Esophagus squamous epithelium (tissue), 5 donors: Measurements from ENCODE around the gene DNAJC24. TPM values are rescaled to one million over a fixed set of nuclear protein-coding genes. Genes with fewer than 3 reads are reported as not detected.

ENCODE experiments used
- DNase-seq: peaks from one replicate; lab custom pipeline; 2025; lab: John Stamatoyannopoulos, UW
- H3K27ac ChIP-seq, 4 donors: fragments of 200-600 bp; sonication (generic); one replicate each; pipeline ENCODE4 v1.5.1; 2016 to 2019; ENCODE audit warnings: mild to moderate bottlenecking in 1 of 4
- H3K27me3 ChIP-seq, 4 donors: fragments of 200-600 bp; sonication (generic); 1 replicate in 3 of 4; 2 replicates in 1 of 4; pipeline versions ENCODE4 v1.5.1 to v1.6.0; 2017 to 2021; ENCODE audit warnings: antibody characterized with exemption in 1 of 4
- H3K36me3 ChIP-seq, 3 donors: fragments of 200-600 bp; sonication (generic); one replicate each; pipeline ENCODE4 v1.5.1; 2016 to 2019
- H3K4me1 ChIP-seq, 3 donors: fragments of 200-600 bp; sonication (generic); one replicate each; pipeline ENCODE4 v1.5.1; 2017 to 2019
- H3K4me3 ChIP-seq, 4 donors: fragments of 200-600 bp; sonication (generic); 1 replicate in 3 of 4; 2 replicates in 1 of 4; pipeline ENCODE4 v1.5.1; 2016 to 2019; ENCODE audit warnings: mild to moderate bottlenecking in 2 of 4, moderate library complexity in 1 of 4
- H3K9me3 ChIP-seq, 3 donors: fragments of 200-600 bp; sonication (generic); one replicate each; pipeline ENCODE4 v1.5.1; 2016 to 2019
- CTCF ChIP-seq, 6 experiments: fragments of 450-650 bp in 4 of 6; fragments of 200-600 bp in 2 of 6; sonication (generic) in 2 of 6; IDR thresholded peaks; one replicate each; pipeline ENCODE4 v1.5.1; 2016 to 2019; ENCODE audit warnings: antibody characterized with exemption in 6 of 6, mild to moderate bottlenecking in 4 of 6, moderate library complexity in 4 of 6
- POLR2A ChIP-seq, 4 donors: fragments of 450-650 bp; IDR thresholded peaks; one replicate each; pipeline ENCODE4 v1.6.1; 2017; ENCODE audit warnings: antibody characterized with exemption in 4 of 4, mild to moderate bottlenecking in 4 of 4, moderate library complexity in 3 of 4
- WGBS, 2 donors: methylation state at CpG; one replicate each; pipeline ENCODE4 v1.1.5; 2018; 5-methylcytosine and 5-hydroxymethylcytosine counted together
- intact Hi-C: fragments of 100-400 bp; cut with DNase I; formaldehyde crosslinking; loops from one replicate; pipeline ENCODE4 v1.15.0; 2022
- total RNA-seq, 4 donors: library from RNA; depleted of rRNA; stranded (reverse); fragments of >200 nt; gene quantifications; one replicate each; pipeline ENCODE4 v1.1.0, GENCODE V29; 2016
- donor health status: DM: yes; HTN: yes; CAD: no.

DNAJC24 gene
- total RNA-seq, 4 donors from 2014 or later = 4.3 to 15.6 (median 8.6) TPM

GRCh38 chr11:31433851-31434250 is 64.2 kb downstream of the DNAJC24 start:
- no peaks in the 10 kb centered on the region for H3K4me1 ChIP-seq

GRCh38 chr11:31437742-31438435 is 68.2 kb downstream of the DNAJC24 start:
- H3K4me3 ChIP-seq = no peak overlapping the region
- no peaks in the 10 kb centered on the region for H3K36me3 ChIP-seq
- H3K27ac ChIP-seq = no peak overlapping the region
- H3K4me1 ChIP-seq = no peaks in the 10 kb centered on the region
- no peak for DNase-seq
- 78 to 84% methylated on average over 2 of the region's 2 CpGs for WGBS, 2 donors
- intact Hi-C loops = no loop called here
- no peaks in the 10 kb centered on the region for H3K9me3 ChIP-seq
- no peaks in the 10 kb centered on the region for H3K27me3 ChIP-seq
- TF ChIP-seq POLR2A (IDR thresholded peaks at IDR 0.05) = no peak
- TF ChIP-seq CTCF (IDR thresholded peaks at IDR 0.05) = no peak

More at GRCh38 chr11:31433851-31434250, 64.2 kb downstream of the DNAJC24 start:
- intact Hi-C loops = no loop called here
- TF ChIP-seq POLR2A (IDR thresholded peaks at IDR 0.05) (no peak), CTCF (IDR thresholded peaks at IDR 0.05) (no peak)
- 89 to 100% methylated on average over 1 of the region's 1 CpG for WGBS, 2 donors
- Histone ChIP-seq H3K27me3 (no peaks in the 10 kb centered on the region), H3K36me3 (peaks cover 0 to 24% (median 0%) of the 10 kb centered on the region in 3 donors), H3K27ac (no peak overlapping the region), H3K4me3 (no peak overlapping the region), H3K9me3 (no peaks in the 10 kb centered on the region)
- DNase-seq = no peak

GRCh38 chr11:31441296-31441695 is 71.6 kb downstream of the DNAJC24 start:
- intact Hi-C loops = no loop called here
- no peaks in the 10 kb centered on the region for H3K4me1 ChIP-seq
- no peaks in the 10 kb centered on the region for H3K36me3 ChIP-seq
- no peaks in the 10 kb centered on the region for H3K27me3 ChIP-seq
- H3K27ac ChIP-seq = no peak overlapping the region
- no peak overlapping the region for H3K4me3 ChIP-seq
- no peak for DNase-seq
- TF ChIP-seq CTCF (IDR thresholded peaks at IDR 0.05) = no peak
- no peak for TF ChIP-seq POLR2A (IDR thresholded peaks at IDR 0.05)
- no peaks in the 10 kb centered on the region for H3K9me3 ChIP-seq

- no peak overlapping the region for H3K27ac ChIP-seq
- H3K4me3 ChIP-seq = no peak overlapping the region
- intact Hi-C loops = no loop called here
- WGBS, 2 donors = 47 to 61% methylated on average over 2 of the region's 2 CpGs
- H3K27me3 ChIP-seq = no peaks in the 10 kb centered on the region
- H3K4me1 ChIP-seq = no peaks in the 10 kb centered on the region
- TF ChIP-seq POLR2A (IDR thresholded peaks at IDR 0.05) (no peak), CTCF (IDR thresholded peaks at IDR 0.05) (no peak)
- H3K9me3 ChIP-seq = no peaks in the 10 kb centered on the region
- H3K36me3 ChIP-seq = peaks cover 0 to under 1% (median 0%) of the 10 kb centered on the region in 3 donors
- no peak for DNase-seq
Measured at GRCh38 chr11:31442086-31442485, 72.4 kb downstream of the DNAJC24 start.

- no peak overlapping the region for H3K4me3 ChIP-seq
- WGBS, 2 donors = 83 to 89% methylated on average over 3 of the region's 3 CpGs
- intact Hi-C loops = no loop called here
- H3K36me3 ChIP-seq = peaks cover 0 to 15% (median 0%) of the 10 kb centered on the region in 3 donors
- no peak for TF ChIP-seq POLR2A (IDR thresholded peaks at IDR 0.05)
- TF ChIP-seq CTCF (IDR thresholded peaks at IDR 0.05) = no peak
- DNase-seq = no peak
- H3K27ac ChIP-seq = no peak overlapping the region
- H3K4me1 ChIP-seq = no peaks in the 10 kb centered on the region
- no peaks in the 10 kb centered on the region for H3K27me3 ChIP-seq
- H3K9me3 ChIP-seq = no peaks in the 10 kb centered on the region
Measured at GRCh38 chr11:31443802-31444201, 74.1 kb downstream of the DNAJC24 start.
